Body of pancreas (tissue), 4 donors: ENCODE measurements around the gene TTC9B. TPM values are rescaled to one million over a fixed set of nuclear protein-coding genes. Genes with fewer than 3 reads are reported as not detected.

ENCODE experiments used
- ATAC-seq: fragments of 150-250 bp; one replicate; pipeline ENCODE4 v1.9.1; 2016
- DNase-seq, 4 donors: peaks; one replicate each; pipeline ENCODE4 v3.0.0-alpha.2; 2019
- H3K27ac ChIP-seq, 4 donors: fragments of 200-600 bp; sonication (generic); 1 replicate in 3 of 4; 2 replicates in 1 of 4; pipeline versions ENCODE4 v1.5.1 to v1.6.1; 2016 to 2019; ENCODE audit warnings: mild to moderate bottlenecking in 1 of 4, mixed read lengths in 1 of 4, moderate library complexity in 1 of 4
- H3K27me3 ChIP-seq, 2 donors: fragments of 200-600 bp; sonication (generic); one replicate each; pipeline ENCODE4 v1.6.0; 2016; ENCODE audit warnings: mild to moderate bottlenecking in 1 of 2
- H3K36me3 ChIP-seq, 2 donors: fragments of 200-600 bp; sonication (generic); replicated peaks in 1 of 2; 2 replicates each; pipeline ENCODE4 v1.5.1; 2016; ENCODE audit warnings: low read depth in 2 of 2; ENCODE audit not compliant: insufficient read depth in 1 of 2
- H3K4me1 ChIP-seq: fragments of 200-600 bp; sonication (generic); one replicate; pipeline ENCODE4 v1.6.0; 2016
- H3K4me3 ChIP-seq, 2 donors: fragments of 200-600 bp; sonication (generic); 1 replicate in 1 of 2; 2 replicates in 1 of 2; pipeline ENCODE4 v1.5.1; 2016 to 2019
- H3K9me3 ChIP-seq, 3 donors: fragments of 200-600 bp; sonication (generic); 1 replicate in 2 of 3; 2 replicates in 1 of 3; pipeline ENCODE4 v1.5.1; 2016
- POLR2A ChIP-seq, 3 donors: fragments of 450-650 bp; IDR thresholded peaks; one replicate each; pipeline ENCODE4 v1.6.1; 2016; ENCODE audit warnings: antibody characterized with exemption in 3 of 3, mild to moderate bottlenecking in 2 of 3
- WGBS, 2 donors: methylation state at CpG; one replicate each; pipeline ENCODE4 v1.1.5; 2017; 5-methylcytosine and 5-hydroxymethylcytosine counted together
- intact Hi-C: fragments of 100-400 bp; cut with DNase I; formaldehyde crosslinking; loops from one replicate; pipeline ENCODE4 v1.15.1; 2023
- total RNA-seq, 2 donors: library from RNA; depleted of rRNA; stranded (reverse); fragments of >200 nt; gene quantifications; one replicate each; pipeline ENCODE4 v1.1.0, GENCODE V29; 2016
- TF ChIP-seq, protein P1 (sequence below), 7 experiments: fragments of 450-650 bp in 4 of 7; fragments of 200-600 bp in 3 of 7; sonication (generic) in 3 of 7; IDR thresholded peaks; one replicate each; pipeline ENCODE4 v1.5.1; 2016 to 2019; ENCODE audit warnings: antibody characterized with exemption in 7 of 7

Gene TTC9B
- total RNA-seq, 2 donors from 2014 or later: not detected

DNA sequence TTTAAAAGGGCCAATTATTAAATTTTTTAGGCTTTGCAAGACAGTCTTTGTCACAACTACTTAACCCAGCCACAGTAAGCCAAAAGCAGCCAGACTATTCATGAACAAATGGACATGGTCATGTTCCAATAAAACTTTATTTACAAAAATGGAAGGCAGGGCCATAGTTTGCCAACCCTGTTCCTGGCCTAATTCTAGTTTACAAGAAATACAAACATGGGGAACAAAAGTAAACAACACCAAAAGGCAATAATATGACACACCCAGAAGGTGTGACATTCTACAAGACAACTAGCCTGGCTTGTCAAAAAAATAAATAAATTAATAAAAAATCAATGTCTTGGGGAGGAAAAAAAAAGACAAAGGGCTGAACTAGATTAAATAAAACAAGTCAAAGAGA is 33.1 kb upstream of the TTC9B start:
- H3K27me3 ChIP-seq: no peaks in the 10 kb centered on the region
- ATAC-seq (no peak), DNase-seq (no peak)
- intact Hi-C loops: no loop called here
- H3K4me1 ChIP-seq: peaks cover 27% of the 10 kb centered on the region
- no peaks in the 10 kb centered on the region for H3K9me3 ChIP-seq
- no peak overlapping the region for H3K4me3 ChIP-seq
- peaks cover 3 to 8% of the 10 kb centered on the region in 2 donors for H3K36me3 ChIP-seq
- H3K27ac ChIP-seq: peak overlapping the region in 1 of 4 donors; percentile 67
- TF ChIP-seq, protein P1, sequence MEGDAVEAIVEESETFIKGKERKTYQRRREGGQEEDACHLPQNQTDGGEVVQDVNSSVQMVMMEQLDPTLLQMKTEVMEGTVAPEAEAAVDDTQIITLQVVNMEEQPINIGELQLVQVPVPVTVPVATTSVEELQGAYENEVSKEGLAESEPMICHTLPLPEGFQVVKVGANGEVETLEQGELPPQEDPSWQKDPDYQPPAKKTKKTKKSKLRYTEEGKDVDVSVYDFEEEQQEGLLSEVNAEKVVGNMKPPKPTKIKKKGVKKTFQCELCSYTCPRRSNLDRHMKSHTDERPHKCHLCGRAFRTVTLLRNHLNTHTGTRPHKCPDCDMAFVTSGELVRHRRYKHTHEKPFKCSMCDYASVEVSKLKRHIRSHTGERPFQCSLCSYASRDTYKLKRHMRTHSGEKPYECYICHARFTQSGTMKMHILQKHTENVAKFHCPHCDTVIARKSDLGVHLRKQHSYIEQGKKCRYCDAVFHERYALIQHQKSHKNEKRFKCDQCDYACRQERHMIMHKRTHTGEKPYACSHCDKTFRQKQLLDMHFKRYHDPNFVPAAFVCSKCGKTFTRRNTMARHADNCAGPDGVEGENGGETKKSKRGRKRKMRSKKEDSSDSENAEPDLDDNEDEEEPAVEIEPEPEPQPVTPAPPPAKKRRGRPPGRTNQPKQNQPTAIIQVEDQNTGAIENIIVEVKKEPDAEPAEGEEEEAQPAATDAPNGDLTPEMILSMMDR (IDR thresholded peaks at IDR 0.05): no peak
- TF ChIP-seq POLR2A (IDR thresholded peaks at IDR 0.05): no peak

DNA sequence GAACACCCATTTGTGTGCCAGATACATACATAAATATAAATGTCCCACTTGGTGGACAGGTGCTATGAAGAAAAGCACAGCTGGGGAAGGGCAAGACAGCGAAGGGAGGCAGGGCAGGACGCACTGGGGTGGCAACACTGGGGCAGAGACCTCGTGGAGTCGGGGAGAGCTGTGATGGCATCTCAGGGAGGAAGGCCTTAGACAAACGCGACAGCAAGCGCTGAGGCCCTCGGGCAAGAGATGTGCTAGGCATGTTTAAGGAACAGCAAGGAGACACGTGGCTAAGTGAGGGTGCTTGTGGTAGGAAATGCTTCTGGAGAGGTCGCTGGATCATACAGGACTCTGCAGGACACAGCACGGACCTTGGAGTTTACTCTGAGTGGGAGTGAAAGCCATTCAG is 31.6 kb upstream of the TTC9B start:
- Histone ChIP-seq H3K36me3 (peaks cover 0 to 2% of the 10 kb centered on the region in 2 donors), H3K27ac (no peak overlapping the region), H3K9me3 (no peaks in the 10 kb centered on the region), H3K4me3 (no peak overlapping the region), H3K4me1 (peaks cover 27% of the 10 kb centered on the region), H3K27me3 (no peaks in the 10 kb centered on the region)
- ATAC-seq (no peak), DNase-seq (no peak)
- TF ChIP-seq, protein P1 (IDR thresholded peaks at IDR 0.05): no peak
- no peak for TF ChIP-seq POLR2A (IDR thresholded peaks at IDR 0.05)
- intact Hi-C loops: no loop called here
- 78 to 85% methylated on average over 11 of the region's 11 CpGs for WGBS, 2 donors

DNA sequence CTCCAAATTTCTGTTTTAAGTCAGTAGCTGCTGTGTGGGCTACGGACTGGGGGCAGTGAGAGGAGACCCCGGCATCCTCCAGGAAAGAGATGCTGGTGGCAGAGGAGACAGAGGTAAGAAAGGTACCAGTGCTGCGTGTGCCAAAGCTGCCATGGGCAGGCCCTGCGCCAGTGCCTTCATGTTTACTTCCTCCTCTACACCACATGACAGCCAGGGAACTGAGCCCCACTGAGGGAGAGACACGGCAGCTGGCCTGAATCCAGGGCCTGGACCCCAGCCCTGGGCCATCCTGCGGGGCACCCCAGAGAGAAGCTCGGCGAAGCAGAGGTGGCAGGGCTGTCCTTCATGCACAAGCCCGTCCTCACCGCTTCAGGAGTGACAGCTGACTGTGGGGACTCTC is 31.0 kb upstream of the TTC9B start:
- no peak overlapping the region for H3K4me3 ChIP-seq
- no peaks in the 10 kb centered on the region for H3K9me3 ChIP-seq
- no peak overlapping the region for H3K27ac ChIP-seq
- TF ChIP-seq POLR2A (IDR thresholded peaks at IDR 0.05): no peak
- no peaks in the 10 kb centered on the region for H3K27me3 ChIP-seq
- ATAC-seq (no peak), DNase-seq (no peak)
- peaks cover 0 to 2% of the 10 kb centered on the region in 2 donors for H3K36me3 ChIP-seq
- H3K4me1 ChIP-seq: peaks cover 27% of the 10 kb centered on the region
- 78 to 83% methylated on average over 10 of the region's 10 CpGs for WGBS, 2 donors
- intact Hi-C loops: no loop called here

DNA sequence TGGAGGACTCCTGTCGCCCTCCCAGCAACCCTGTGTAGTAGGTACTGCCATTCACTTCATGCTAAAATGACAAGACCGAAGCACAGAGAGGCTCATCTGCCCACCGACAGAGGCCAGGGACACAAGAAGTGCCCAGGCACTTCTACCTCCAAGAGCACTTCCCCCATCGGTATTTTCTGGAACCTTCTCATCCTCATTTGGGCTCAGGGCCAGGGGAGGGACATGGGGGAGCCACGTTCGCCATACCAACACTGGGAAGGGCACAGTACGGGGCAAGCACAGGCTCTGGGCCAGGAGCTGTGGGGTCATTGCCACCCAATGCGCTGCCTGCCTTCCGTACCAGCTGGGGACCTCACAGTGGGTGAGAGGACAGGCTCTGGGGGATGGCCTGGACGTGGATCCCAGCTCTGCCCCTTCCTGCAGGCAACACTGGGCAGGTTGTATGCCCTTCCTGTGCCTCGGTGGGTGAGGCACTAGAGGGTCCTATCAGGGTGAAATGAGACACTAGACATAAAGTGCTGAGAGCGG is 29.6 kb upstream of the TTC9B start:
- TF ChIP-seq, protein P1 (IDR thresholded peaks at IDR 0.05): no peak
- TF ChIP-seq POLR2A (IDR thresholded peaks at IDR 0.05): no peak
- 83 to 84% methylated on average over 7 to 12 of the region's 12 CpGs for WGBS, 2 donors
- Histone ChIP-seq H3K27me3 (no peaks in the 10 kb centered on the region), H3K27ac (no peak overlapping the region), H3K36me3 (peaks cover 0 to 2% of the 10 kb centered on the region in 2 donors), H3K4me1 (peaks cover 13% of the 10 kb centered on the region), H3K4me3 (no peak overlapping the region), H3K9me3 (no peaks in the 10 kb centered on the region)
- DNase-seq (no peak), ATAC-seq (no peak)
- intact Hi-C loops: no loop called here

DNA sequence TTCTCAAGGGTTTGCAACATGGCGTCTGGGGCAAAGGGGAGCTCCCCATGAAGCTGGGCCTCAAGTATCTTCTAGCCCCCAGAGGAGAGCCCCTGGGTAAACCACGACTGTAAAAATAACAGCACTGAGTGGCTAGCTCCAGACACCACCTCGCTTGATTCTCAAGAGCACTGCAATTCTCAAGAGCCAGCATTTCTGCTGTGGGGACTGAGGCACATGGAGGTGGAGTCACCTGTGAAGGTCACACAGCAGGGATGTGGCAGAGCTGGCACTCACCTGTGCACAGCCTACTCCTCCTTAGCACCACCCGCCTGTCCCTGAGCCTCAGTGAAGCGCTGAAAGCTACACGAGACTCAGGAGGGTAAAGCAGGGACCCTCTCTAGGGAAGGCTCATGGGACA is 29.0 kb upstream of the TTC9B start:
- ATAC-seq: no peak
- no peak for DNase-seq
- intact Hi-C loops: no loop called here
- Histone ChIP-seq H3K4me1 (peaks cover 7% of the 10 kb centered on the region), H3K36me3 (peaks cover 0 to 2% of the 10 kb centered on the region in 2 donors), H3K9me3 (no peaks in the 10 kb centered on the region), H3K27ac (no peak overlapping the region), H3K27me3 (no peaks in the 10 kb centered on the region), H3K4me3 (no peak overlapping the region)
- WGBS, 2 donors: 70 to 75% methylated on average over 4 to 6 of the region's 6 CpGs
- TF ChIP-seq, protein P1 (IDR thresholded peaks at IDR 0.05): no peak
- TF ChIP-seq POLR2A (IDR thresholded peaks at IDR 0.05): no peak
